ENCODE measurements around the gene PIP5K1A.
A peak's percentile ranks its signal among the peaks of the same experiment; 100 is the strongest.
"Not testable (repeated sequence)": the region's sequence is repeated elsewhere in the genome, so short reads cannot be mapped to it uniquely, and the experiment has no call there.

Gene PIP5K1A

GRCh38 chr1:151193304-151193703, 5.0 kb upstream of the PIP5K1A start:
- no peak overlapping the region for H2BK5ac ChIP-seq (ENCODE audit: low read depth, low read length, poor library complexity, severe bottlenecking)
- H2BK15ac ChIP-seq (ENCODE audit: low read depth, poor library complexity, severe bottlenecking) = no peak overlapping the region
- no peak overlapping the region for H4K91ac ChIP-seq (ENCODE audit: low read length)
- no peak overlapping the region for H3K9ac ChIP-seq (ENCODE audit: low read length)
- H3K18ac ChIP-seq (ENCODE audit: low read depth in 1 of 2, low read length in 2 of 2) = no peak overlapping the region
- H3K14ac ChIP-seq (ENCODE audit: low read length in 2 of 2) = no peak overlapping the region
- no peak overlapping the region for H3K27ac ChIP-seq (ENCODE audit: low read length, poor library complexity, severe bottlenecking)
- no peak for DNase-seq
- H3K4me2 ChIP-seq (ENCODE audit: low read length, poor library complexity, severe bottlenecking) = no peak overlapping the region
- no peak overlapping the region for H2BK120ac ChIP-seq (ENCODE audit: low read depth, low read length)
- H2AFZ ChIP-seq (ENCODE audit: low read depth, low read length) = no peak overlapping the region
- no peak overlapping the region for H2BK12ac ChIP-seq (ENCODE audit: low read length in 2 of 2)
- no peak overlapping the region for H3K4ac ChIP-seq (ENCODE audit: low read depth in 1 of 2, low read length in 2 of 2)
- H3K4me3 ChIP-seq (ENCODE audit: insufficient read depth in 1 of 2, low read depth in 1 of 2, low read length in 2 of 2) = no peak overlapping the region
- H3K27me3 ChIP-seq (ENCODE audit: control insufficient read depth in 1 of 2, insufficient read depth in 1 of 2, low read length in 2 of 2) = no peaks in the 10 kb centered on the region
- peaks cover 10% of the 10 kb centered on the region for H3K79me1 ChIP-seq (replicated peaks; ENCODE audit: low read length, poor library complexity, severe bottlenecking)
- no peak overlapping the region for H4K8ac ChIP-seq (ENCODE audit: low read length)
- H2AK5ac ChIP-seq (ENCODE audit: low read length, severe bottlenecking) = no peak overlapping the region
- no peaks in the 10 kb centered on the region for H3K36me3 ChIP-seq (ENCODE audit: control insufficient read depth in 1 of 2, insufficient read depth in 2 of 2, low read depth in 1 of 2, low read length in 2 of 2)
- peaks cover 5% of the 10 kb centered on the region for H3K4me1 ChIP-seq (ENCODE audit: control insufficient read depth, insufficient read depth, low read depth, low read length)
- no peak overlapping the region for H3K23ac ChIP-seq (ENCODE audit: low read length in 2 of 2)
- WGBS = 96% methylated on average over 6 of the region's 6 CpGs
- H3K9me3 ChIP-seq (ENCODE audit: control insufficient read depth, low read length) = no peaks in the 10 kb centered on the region

GRCh38 chr1:151193856-151194255, 4.5 kb upstream of the PIP5K1A start:
- H3K27me3 ChIP-seq (ENCODE audit: control insufficient read depth in 1 of 2, insufficient read depth in 1 of 2, low read length in 2 of 2) = no peaks in the 10 kb centered on the region
- no peaks in the 10 kb centered on the region for H3K36me3 ChIP-seq (ENCODE audit: control insufficient read depth in 1 of 2, insufficient read depth in 2 of 2, low read depth in 1 of 2, low read length in 2 of 2)
- peaks cover 5% of the 10 kb centered on the region for H3K4me1 ChIP-seq (ENCODE audit: control insufficient read depth, insufficient read depth, low read depth, low read length)
- H3K9ac ChIP-seq (ENCODE audit: low read length) = no peak overlapping the region
- no peak overlapping the region for H3K14ac ChIP-seq (ENCODE audit: low read length in 2 of 2)
- H4K91ac ChIP-seq (ENCODE audit: low read length) = no peak overlapping the region
- no peak overlapping the region for H2BK12ac ChIP-seq (ENCODE audit: low read length in 2 of 2)
- DNase-seq = no peak
- H3K4me2 ChIP-seq (ENCODE audit: low read length, poor library complexity, severe bottlenecking) = no peak overlapping the region
- no peak overlapping the region for H2BK5ac ChIP-seq (ENCODE audit: low read depth, low read length, poor library complexity, severe bottlenecking)
- no peak overlapping the region for H2AK5ac ChIP-seq (ENCODE audit: low read length, severe bottlenecking)
- no peak overlapping the region for H3K18ac ChIP-seq (ENCODE audit: low read depth in 1 of 2, low read length in 2 of 2)
- no peak overlapping the region for H2BK120ac ChIP-seq (ENCODE audit: low read depth, low read length)
- H4K8ac ChIP-seq (ENCODE audit: low read length) = no peak overlapping the region
- H3K23ac ChIP-seq (ENCODE audit: low read length in 2 of 2) = no peak overlapping the region
- H3K79me1 ChIP-seq (replicated peaks; ENCODE audit: low read length, poor library complexity, severe bottlenecking) = peaks cover 7% of the 10 kb centered on the region
- H3K4me3 ChIP-seq (ENCODE audit: insufficient read depth in 1 of 2, low read depth in 1 of 2, low read length in 2 of 2) = no peak overlapping the region
- no peak overlapping the region for H2BK15ac ChIP-seq (ENCODE audit: low read depth, poor library complexity, severe bottlenecking)
- no peak overlapping the region for H3K4ac ChIP-seq (ENCODE audit: low read depth in 1 of 2, low read length in 2 of 2)
- H3K9me3 ChIP-seq (ENCODE audit: control insufficient read depth, low read length) = no peaks in the 10 kb centered on the region
- WGBS = no CpG with 5 or more reads among the region's 1 CpG
- H2AFZ ChIP-seq (ENCODE audit: low read depth, low read length) = no peak overlapping the region
- H3K27ac ChIP-seq (ENCODE audit: low read length, poor library complexity, severe bottlenecking) = no peak overlapping the region

GRCh38 chr1:151194894-151195594, 3.3 kb upstream of the PIP5K1A start:
- not testable (repeated sequence) for H3K9me3 ChIP-seq (ENCODE audit: control insufficient read depth, low read length); H3K79me1 ChIP-seq (replicated peaks; ENCODE audit: low read length, poor library complexity, severe bottlenecking); H3K4me2 ChIP-seq (ENCODE audit: low read length, poor library complexity, severe bottlenecking); H4K8ac ChIP-seq (ENCODE audit: low read length); H3K23ac ChIP-seq (ENCODE audit: low read length in 2 of 2); H2BK5ac ChIP-seq (ENCODE audit: low read depth, low read length, poor library complexity, severe bottlenecking); H2BK120ac ChIP-seq (ENCODE audit: low read depth, low read length); H3K36me3 ChIP-seq (ENCODE audit: control insufficient read depth in 1 of 2, insufficient read depth in 2 of 2, low read depth in 1 of 2, low read length in 2 of 2); H3K27me3 ChIP-seq (ENCODE audit: control insufficient read depth in 1 of 2, insufficient read depth in 1 of 2, low read length in 2 of 2); H4K91ac ChIP-seq (ENCODE audit: low read length); H3K4ac ChIP-seq (ENCODE audit: low read depth in 1 of 2, low read length in 2 of 2); H3K4me1 ChIP-seq (ENCODE audit: control insufficient read depth, insufficient read depth, low read depth, low read length); H3K18ac ChIP-seq (ENCODE audit: low read depth in 1 of 2, low read length in 2 of 2); H2BK12ac ChIP-seq (ENCODE audit: low read length in 2 of 2); H2AFZ ChIP-seq (ENCODE audit: low read depth, low read length); H2AK5ac ChIP-seq (ENCODE audit: low read length, severe bottlenecking)
- peak overlapping the region in 1 of 2 experiments; percentile 6 for H3K14ac ChIP-seq (ENCODE audit: low read length in 2 of 2)
- peak overlapping the region; percentile 86 for H3K9ac ChIP-seq (ENCODE audit: low read length)
- WGBS = 80% methylated on average over 9 of the region's 17 CpGs
- peak overlapping the region; percentile 76 for H3K27ac ChIP-seq (ENCODE audit: low read length, poor library complexity, severe bottlenecking)
- peak; percentile 56 for DNase-seq
- peak overlapping the region; percentile 82 for H2BK15ac ChIP-seq (ENCODE audit: low read depth, poor library complexity, severe bottlenecking)
- peak overlapping the region in 1 of 2 experiments; percentile 53 for H3K4me3 ChIP-seq (ENCODE audit: insufficient read depth in 1 of 2, low read depth in 1 of 2, low read length in 2 of 2)

- H3K4me2 ChIP-seq (ENCODE audit: low read length, poor library complexity, severe bottlenecking) = peak overlapping the region; percentile 22
- no peak overlapping the region for H3K14ac ChIP-seq (ENCODE audit: low read length in 2 of 2)
- peak; percentile 89 for DNase-seq
- WGBS = 61% methylated on average over 13 of the region's 14 CpGs
- peak overlapping the region; percentile 86 for H3K9ac ChIP-seq (ENCODE audit: low read length)
- no peaks in the 10 kb centered on the region for H3K27me3 ChIP-seq (ENCODE audit: control insufficient read depth in 1 of 2, insufficient read depth in 1 of 2, low read length in 2 of 2)
- no peak overlapping the region for H2BK15ac ChIP-seq (ENCODE audit: low read depth, poor library complexity, severe bottlenecking)
- peak overlapping the region; percentile 87 for H3K27ac ChIP-seq (ENCODE audit: low read length, poor library complexity, severe bottlenecking)
- H3K4ac ChIP-seq (ENCODE audit: low read depth in 1 of 2, low read length in 2 of 2) = peak overlapping the region in 1 of 2 experiments; percentile 49
- H2BK12ac ChIP-seq (ENCODE audit: low read length in 2 of 2) = no peak overlapping the region
- H3K36me3 ChIP-seq (ENCODE audit: control insufficient read depth in 1 of 2, insufficient read depth in 2 of 2, low read depth in 1 of 2, low read length in 2 of 2) = no peaks in the 10 kb centered on the region
- H2BK5ac ChIP-seq (ENCODE audit: low read depth, low read length, poor library complexity, severe bottlenecking) = no peak overlapping the region
- peak overlapping the region; percentile 34 for H2BK120ac ChIP-seq (ENCODE audit: low read depth, low read length)
- no peak overlapping the region for H4K8ac ChIP-seq (ENCODE audit: low read length)
- H3K18ac ChIP-seq (ENCODE audit: low read depth in 1 of 2, low read length in 2 of 2) = no peak overlapping the region
- peaks cover 7% of the 10 kb centered on the region for H3K79me1 ChIP-seq (replicated peaks; ENCODE audit: low read length, poor library complexity, severe bottlenecking)
- H2AFZ ChIP-seq (ENCODE audit: low read depth, low read length) = no peak overlapping the region
- peak overlapping the region; percentile 33 for H2AK5ac ChIP-seq (ENCODE audit: low read length, severe bottlenecking)
- H3K4me3 ChIP-seq (ENCODE audit: insufficient read depth in 1 of 2, low read depth in 1 of 2, low read length in 2 of 2) = peak overlapping the region in 1 of 2 experiments; percentile 52
- no peak overlapping the region for H4K91ac ChIP-seq (ENCODE audit: low read length)
- no peak overlapping the region for H3K23ac ChIP-seq (ENCODE audit: low read length in 2 of 2)
- peaks cover 6% of the 10 kb centered on the region for H3K4me1 ChIP-seq (ENCODE audit: control insufficient read depth, insufficient read depth, low read depth, low read length)
- H3K9me3 ChIP-seq (ENCODE audit: control insufficient read depth, low read length) = no peaks in the 10 kb centered on the region
These were observed 2.0 kb upstream of the PIP5K1A start for GRCh38 chr1:151196292-151196800.
